Endothelial cell of umbilical vein (primary cell): Measurements from ENCODE around the gene TPH1. TPM values are rescaled to one million over a fixed set of nuclear protein-coding genes. Genes with fewer than 3 reads are reported as not detected.
"Not testable (repeated sequence)": the region's sequence is repeated elsewhere in the genome, so short reads cannot be mapped to it uniquely, and the experiment has no call there.

Source experiments
- BruUV-seq: library from RNA; stranded (reverse); fragments of 400-500 nt; replicated peaks from 2 replicates; lab custom pipeline; 2021; lab: Mats Ljungman, UMichigan
- CTCF ChIA-PET: fragments of 300-600, 350-600 bp; sonication (Branson Sonifier 250); formaldehyde crosslinking; loops from one replicate; lab custom pipeline; 2021; ENCODE audit warnings: antibody characterized with exemption, inconsistent platforms; lab: Charles Lee
- POLR2A ChIA-PET: fragments of 300-600, 350-600 bp; sonication (Branson Sonifier 250); formaldehyde crosslinking; loops from one replicate; lab custom pipeline; 2021; ENCODE audit warnings: antibody characterized with exemption, inconsistent platforms; lab: Charles Lee
- DNase-seq: peaks from one replicate; pipeline ENCODE4 v3.0.0-alpha.2; 2011; ENCODE audit warnings: low read depth, low spot score
- FAIRE-seq: peaks from 2 replicates; lab custom pipeline; 2011; peaks lifted over from hg19 to GRCh38; lab: Jason Lieb, UNC
- H2AFZ ChIP-seq: 2 replicates; pipeline ENCODE4 v1.6.0; 2012; ENCODE audit warnings: low read depth, low read length, control low read depth, inconsistent platforms
- H3K27ac ChIP-seq: 2 replicates; pipeline ENCODE4 v1.5.1; 2011; ENCODE audit warnings: low read depth, mild to moderate bottlenecking, control low read depth, low read length, moderate library complexity; ENCODE audit not compliant: insufficient read depth
- H3K27me3 ChIP-seq, 2 experiments: 2 replicates each; pipeline versions ENCODE4 v1.6.0 to v1.6.1; 2011; ENCODE audit warnings: low read length in 2 of 2, mixed read lengths in 1 of 2; ENCODE audit not compliant: control insufficient read depth in 2 of 2, insufficient read depth in 2 of 2
- H3K36me3 ChIP-seq, 2 experiments: 2 replicates in 1 of 2; 3 replicates in 1 of 2; pipeline ENCODE4 v1.5.1; 2011; ENCODE audit warnings: low read length in 2 of 2, mild to moderate bottlenecking in 1 of 2, moderate library complexity in 1 of 2; ENCODE audit not compliant: control insufficient read depth in 2 of 2, insufficient read depth in 2 of 2; ENCODE audit errors: extremely low read depth in 1 of 2
- H3K4me1 ChIP-seq: 3 replicates; pipeline ENCODE4 v1.5.1; 2011; ENCODE audit warnings: mild to moderate bottlenecking, low read length; ENCODE audit not compliant: control insufficient read depth, insufficient read depth; ENCODE audit errors: extremely low read depth
- H3K4me2 ChIP-seq: 2 replicates; pipeline ENCODE4 v1.6.1; 2011; ENCODE audit warnings: low read length, control low read depth, mixed read lengths; ENCODE audit not compliant: insufficient read depth
- H3K4me3 ChIP-seq, 3 experiments: fragments of 200-600 bp in 1 of 3; sonication (generic), shearing (Covaris generic) in 1 of 3; replicated peaks in 1 of 3; 2 replicates each; pipeline ENCODE4 v1.5.1; 2011 to 2016; ENCODE audit warnings: control low read depth in 3 of 3, low read length in 3 of 3, mild to moderate bottlenecking in 2 of 3, inconsistent platforms in 1 of 3, low read depth in 1 of 3, moderate library complexity in 1 of 3; ENCODE audit not compliant: insufficient read depth in 1 of 3
- H3K79me2 ChIP-seq: 2 replicates; pipeline ENCODE4 v1.6.0; 2012; ENCODE audit warnings: low read length, inconsistent platforms; ENCODE audit not compliant: control insufficient read depth, insufficient read depth
- H3K9ac ChIP-seq: replicated peaks from 2 replicates; pipeline ENCODE3; 2011; ENCODE audit warnings: low read length, control low read depth; ENCODE audit not compliant: insufficient read depth; ENCODE audit errors: extremely low read depth
- H3K9me1 ChIP-seq: replicated peaks from 3 replicates; pipeline ENCODE4 v1.6.0; 2011; ENCODE audit warnings: mild to moderate bottlenecking, low read length; ENCODE audit not compliant: control insufficient read depth, insufficient read depth; ENCODE audit errors: extremely low read depth
- H3K9me3 ChIP-seq: replicated peaks from 2 replicates; pipeline ENCODE4 v1.5.1; 2012; ENCODE audit warnings: low read length, inconsistent platforms; ENCODE audit not compliant: control insufficient read depth, insufficient read depth
- H4K20me1 ChIP-seq: replicated peaks from 2 replicates; pipeline ENCODE3; 2011; ENCODE audit warnings: mild to moderate bottlenecking, low read length; ENCODE audit not compliant: control insufficient read depth, insufficient read depth; ENCODE audit errors: extremely low read depth
- FOS ChIP-seq: IDR thresholded peaks from 2 replicates; pipeline ENCODE4 v1.6.1; 2011; ENCODE audit warnings: mild to moderate bottlenecking, low read length, moderate library complexity, borderline replicate concordance; ENCODE audit not compliant: insufficient read depth
- POLR2AphosphoS5 ChIP-seq: IDR thresholded peaks from 2 replicates; pipeline ENCODE4 v1.6.1; 2012; ENCODE audit warnings: low read depth, mild to moderate bottlenecking, control low read depth, low read length, moderate library complexity; ENCODE audit not compliant: insufficient read depth
- dilution Hi-C: fragments of 300-500 bp; cut with MboI; formaldehyde crosslinking; loops from one replicate; pipeline ENCODE4 v1.15.0; 2019; ENCODE audit warnings: low sequenced_read_pairs; ENCODE audit not compliant: extremely low pct_ligation_motif_present
- intact Hi-C: fragments of 100-400 bp; cut with micrococcal nuclease; formaldehyde crosslinking; loops from one replicate; pipeline ENCODE4 v1.10.0; 2022
- polyA plus RNA-seq, 4 experiments: library from polyadenylated mRNA; depleted of rRNA in 3 of 4; stranded (reverse) in 3 of 4; unstranded in 1 of 4; fragments of >200 nt; gene quantifications; 2 replicates each; pipeline versions ENCODE4 v1.2.1 to v1.2.3, GENCODE V29; 2011 to 2012; ENCODE audit warnings: missing spikeins in 1 of 4
- total RNA-seq: library from RNA; stranded (reverse); gene quantifications from 2 replicates; pipeline ENCODE4 v1.2.3, GENCODE V29; 2021

Gene TPH1
- total and polyA plus RNA-seq, 2 donors (not counting 3 experiments of a cell fraction or from before 2014, with no cell fraction given) = 0.07 TPM

DNA sequence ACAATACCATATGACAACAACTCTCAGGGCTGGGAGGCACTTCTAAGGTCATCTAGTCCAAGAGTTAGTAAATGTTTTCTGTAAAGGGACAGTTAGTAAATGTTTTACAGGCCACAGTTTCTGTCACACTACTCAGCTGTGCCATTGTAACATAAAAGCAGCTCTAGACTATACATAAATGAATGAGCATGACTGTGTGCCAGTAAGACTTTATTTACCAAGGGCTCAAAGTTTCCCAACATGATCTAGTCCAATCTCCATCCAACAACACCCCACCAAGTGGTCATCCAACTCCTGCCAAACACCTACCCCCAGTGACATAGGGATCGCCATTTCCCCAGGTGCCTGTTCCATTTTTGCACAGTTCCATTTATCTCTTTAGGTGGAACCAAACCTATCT lies 45.3 kb downstream of the TPH1 start:
- no peaks in the 10 kb centered on the region for H3K9me3 ChIP-seq
- no peaks in the 10 kb centered on the region for H3K36me3 ChIP-seq
- FAIRE-seq = no peak
- no peaks in the 10 kb centered on the region for H3K4me1 ChIP-seq
- no peak for DNase-seq
- intact Hi-C loops = no loop called here
- H3K9ac ChIP-seq = no peak overlapping the region
- H3K27ac ChIP-seq = no peak overlapping the region
- H3K79me2 ChIP-seq = no peaks in the 10 kb centered on the region
- POLR2A ChIA-PET = no interaction called here
- no peak overlapping the region for H3K4me3 ChIP-seq
- CTCF ChIA-PET = interaction anchor here (1.2 to 2.2 kb wide), 3 partner anchors 16 to 203 kb away, joined by 3 to 9 read pairs (median 4); no protein-coding TSS in a partner anchor
- TF ChIP-seq POLR2AphosphoS5 (no peak), FOS (no peak)
- no peak overlapping the region for H2AFZ ChIP-seq
- no peaks in the 10 kb centered on the region for H4K20me1 ChIP-seq
- no peaks in the 10 kb centered on the region for H3K9me1 ChIP-seq
- BruUV-seq = no TSS peak
- dilution Hi-C loops = no loop called here
- no peak overlapping the region for H3K4me2 ChIP-seq
- no peaks in the 10 kb centered on the region for H3K27me3 ChIP-seq

- CTCF ChIA-PET = interaction anchor here (1.2 to 2.2 kb wide), 4 partner anchors 9 to 204 kb away, joined by 3 to 9 read pairs (median 6); no protein-coding TSS in a partner anchor
- DNase-seq, H3K27me3 ChIP-seq, H3K4me3 ChIP-seq, H2AFZ ChIP-seq, H3K9ac ChIP-seq, H3K4me2 ChIP-seq, intact Hi-C loops, BruUV-seq, H3K36me3 ChIP-seq, H3K9me3 ChIP-seq, H3K79me2 ChIP-seq, H3K9me1 ChIP-seq, FAIRE-seq, H4K20me1 ChIP-seq, POLR2A ChIA-PET, dilution Hi-C loops, H3K27ac ChIP-seq, H3K4me1 ChIP-seq: not testable (repeated sequence)
These were observed 45.9 kb downstream of the TPH1 start for GRCh38 chr11:18000128-18000527.

Other genes with a start within 250 kb of the TPH1 start
- 12.3 and 16.7 TPM in 2 replicates for gene SERGEF, start 33.2 kb downstream of the TPH1 start, total RNA-seq
- 8.7 and 9.2 TPM in 2 replicates for gene SERGEF, start 33.2 kb downstream of the TPH1 start, polyA plus RNA-seq
- 22.1 and 24.2 TPM in 2 replicates for gene SAAL1, start 59.8 kb upstream of the TPH1 start, total RNA-seq
- gene SAAL1, start 59.8 kb upstream of the TPH1 start, polyA plus RNA-seq = 8.0 and 9.5 TPM in 2 replicates
- not detected in 2 replicates for gene MRGPRX3, start 86.3 kb upstream of the TPH1 start, total RNA-seq
- gene MRGPRX3, start 86.3 kb upstream of the TPH1 start, polyA plus RNA-seq = not detected in 2 replicates
- not detected in 2 replicates for gene MRGPRX4, start 126.6 kb upstream of the TPH1 start, total RNA-seq
- not detected in 2 replicates for gene MRGPRX4, start 126.6 kb upstream of the TPH1 start, polyA plus RNA-seq
- not detected in 2 replicates for gene SAA4, start 190.5 kb upstream of the TPH1 start, total RNA-seq
- not detected in 2 replicates for gene SAA4, start 190.5 kb upstream of the TPH1 start, polyA plus RNA-seq
- gene SAA2, start 202.4 kb upstream of the TPH1 start, total RNA-seq = not detected in 2 replicates
- not detected in 2 replicates for gene SAA2, start 202.4 kb upstream of the TPH1 start, polyA plus RNA-seq
- gene SAA1, start 220.0 kb upstream of the TPH1 start, total RNA-seq = not detected in 2 replicates
- not detected in 2 replicates for gene SAA1, start 220.0 kb upstream of the TPH1 start, polyA plus RNA-seq